SK-N-SH (cell line): ENCODE data around the gene NEMP2. TPM values are rescaled to one million over a fixed set of nuclear protein-coding genes. Genes with fewer than 3 reads are reported as not detected.

Experiments used
- CTCF ChIA-PET: fragments of 300-600, 350-600 bp; formaldehyde crosslinking; extraction: SDS; loops from one replicate; lab custom pipeline; 2021; lab: Yijun Ruan, JAX
- POLR2A ChIA-PET: fragments of 350-600 bp; sonication (Branson Sonifier 250); formaldehyde crosslinking; extraction: SDS; loops from one replicate; lab custom pipeline; 2020; ENCODE audit warnings: antibody characterized with exemption, inconsistent platforms; lab: Yijun Ruan, JAX
- DNase-seq: peaks from one replicate; pipeline ENCODE4 v3.0.0; 2012
- H2AFZ ChIP-seq: fragments of 200-600 bp; sonication (generic); 2 replicates; pipeline ENCODE4 v1.8.1; 2016; ENCODE audit warnings: antibody characterized with exemption, mild to moderate bottlenecking, low read depth
- H3F3A ChIP-seq: fragments of 200-600 bp; sonication (generic); replicated peaks from 2 replicates; pipeline ENCODE3; 2016; ENCODE audit warnings: antibody characterized with exemption, mild to moderate bottlenecking; ENCODE audit not compliant: insufficient read depth
- H3K27ac ChIP-seq, 2 experiments: fragments of 200-500 bp in 1 of 2; fragments of 200-600 bp in 1 of 2; sonication (Bioruptor generic) in 1 of 2; sonication (generic), shearing (Covaris generic) in 1 of 2; 2 replicates each; pipeline versions ENCODE4 v1.5.1 to v1.6.1; 2014 to 2016; ENCODE audit warnings: low read depth in 2 of 2, inconsistent platforms in 1 of 2, low read length in 1 of 2, mild to moderate bottlenecking in 1 of 2, mixed read lengths in 1 of 2
- H3K27me3 ChIP-seq: fragments of 200-600 bp; sonication (generic), shearing (Covaris generic); 2 replicates; pipeline ENCODE4 v1.6.1; 2016; ENCODE audit warnings: mixed run types; ENCODE audit not compliant: insufficient read depth
- H3K36me3 ChIP-seq, 2 experiments: fragments of 200-500 bp in 1 of 2; fragments of 200-600 bp in 1 of 2; sonication (Bioruptor generic) in 1 of 2; sonication (generic) in 1 of 2; replicated peaks in 1 of 2; 2 replicates each; pipeline versions ENCODE3 to v1.5.1; 2014 to 2016; ENCODE audit warnings: low read length in 1 of 2, mild to moderate bottlenecking in 1 of 2; ENCODE audit not compliant: insufficient read depth in 2 of 2, control insufficient read depth in 1 of 2
- H3K4me1 ChIP-seq, 2 experiments: fragments of 200-500 bp in 1 of 2; fragments of 200-600 bp in 1 of 2; sonication (Bioruptor generic) in 1 of 2; sonication (generic), shearing (Covaris generic) in 1 of 2; 2 replicates each; pipeline versions ENCODE4 v1.5.1 to v1.6.1; 2014 to 2016; ENCODE audit warnings: low read depth in 1 of 2, low read length in 1 of 2, mixed run types in 1 of 2; ENCODE audit not compliant: insufficient read depth in 2 of 2, control insufficient read depth in 1 of 2
- H3K4me2 ChIP-seq: fragments of 200-600 bp; sonication (generic), shearing (Covaris generic); 2 replicates; pipeline ENCODE4 v1.6.1; 2017; ENCODE audit warnings: mixed run types
- H3K4me3 ChIP-seq, 2 experiments: fragments of 200-500 bp in 1 of 2; fragments of 200-600 bp in 1 of 2; sonication (Bioruptor generic) in 1 of 2; sonication (generic), shearing (Covaris generic) in 1 of 2; 2 replicates each; pipeline versions ENCODE4 v1.5.1 to v1.8.1; 2014 to 2016; ENCODE audit warnings: low read depth in 2 of 2, inconsistent platforms in 1 of 2, low read length in 1 of 2, mild to moderate bottlenecking in 1 of 2, mixed read lengths in 1 of 2, moderate library complexity in 1 of 2
- H3K79me2 ChIP-seq: fragments of 200-600 bp; sonication (generic); 2 replicates; pipeline ENCODE4 v1.8.1; 2017; ENCODE audit warnings: mild to moderate bottlenecking; ENCODE audit not compliant: insufficient read depth
- H3K9ac ChIP-seq: fragments of 200-600 bp; sonication (generic); 2 replicates; pipeline ENCODE4 v1.6.1; 2017; ENCODE audit warnings: mixed run types
- H3K9me2 ChIP-seq: fragments of 200-600 bp; sonication (generic); 2 replicates; pipeline ENCODE4 v1.6.1; 2017; ENCODE audit warnings: mixed run types
- H3K9me3 ChIP-seq: fragments of 200-600 bp; sonication (generic); 2 replicates; pipeline ENCODE4 v1.6.1; 2017; ENCODE audit warnings: mixed run types, mild to moderate bottlenecking, moderate library complexity
- H4K20me1 ChIP-seq: fragments of 200-600 bp; sonication (generic); 2 replicates; pipeline ENCODE4 v1.6.1; 2017; ENCODE audit warnings: mild to moderate bottlenecking, mixed run types; ENCODE audit not compliant: insufficient read depth
- CHD2 ChIP-seq: fragments of 150-350 bp; IDR thresholded peaks from 2 replicates; pipeline ENCODE4 v1.6.1; 2018; ENCODE audit warnings: low read length; ENCODE audit not compliant: partially characterized antibody
- ELF1 ChIP-seq: IDR thresholded peaks from 2 replicates; pipeline ENCODE4 v1.4.0; 2012
- EP300 ChIP-seq, 2 experiments: IDR thresholded peaks; 2 replicates each; pipeline versions ENCODE4 v1.4.0 to v1.6.1; 2012; ENCODE audit warnings: borderline replicate concordance in 1 of 2, low read depth in 1 of 2, low read length in 1 of 2
- EZH2phosphoT487 ChIP-seq: fragments of 200-600 bp; sonication (generic); IDR thresholded peaks from 2 replicates; pipeline ENCODE4 v1.6.1; 2017; ENCODE audit warnings: low read depth, mixed run types, mild to moderate bottlenecking, antibody characterized with exemption, moderate library complexity, borderline replicate concordance
- FOSL2 ChIP-seq: IDR thresholded peaks from 2 replicates; pipeline ENCODE4 v1.4.0; 2012; ENCODE audit warnings: low read depth, mild to moderate bottlenecking, moderate library complexity, borderline replicate concordance
- FOXJ3 ChIP-seq: sonication (generic); formaldehyde crosslinking; IDR thresholded peaks from 2 replicates; pipeline ENCODE4 v1.5.1; 2020; ENCODE audit warnings: mild to moderate bottlenecking, missing genetic modification reagents
- FOXM1 ChIP-seq: IDR thresholded peaks from 2 replicates; pipeline ENCODE4 v1.4.0; 2012; ENCODE audit warnings: low read depth, mild to moderate bottlenecking
- GABPA ChIP-seq: IDR thresholded peaks from 2 replicates; pipeline ENCODE4 v1.4.0; 2012; ENCODE audit warnings: low read depth, mild to moderate bottlenecking
- GATA2 ChIP-seq: sonication (generic); formaldehyde crosslinking; IDR thresholded peaks from 2 replicates; pipeline ENCODE4 v1.5.0; 2020; ENCODE audit warnings: mild to moderate bottlenecking, missing genetic modification reagents
- MEF2A ChIP-seq: IDR thresholded peaks from 2 replicates; pipeline ENCODE4 v1.4.0; 2012; ENCODE audit warnings: low read depth, borderline replicate concordance
- MXI1 ChIP-seq: IDR thresholded peaks from 2 replicates; pipeline ENCODE4 v1.6.1; 2012; ENCODE audit warnings: mild to moderate bottlenecking, low read depth, low read length, improper control_type of control experiment
- NFIC ChIP-seq: IDR thresholded peaks from 2 replicates; pipeline ENCODE4 v1.4.0; 2012; ENCODE audit warnings: borderline replicate concordance
- POLR2AphosphoS5 ChIP-seq: IDR thresholded peaks from 2 replicates; pipeline ENCODE4 v1.6.1; 2012; ENCODE audit warnings: low read depth, low read length
- RAD21 ChIP-seq: IDR thresholded peaks from 2 replicates; pipeline ENCODE4 v1.6.1; 2012; ENCODE audit warnings: mild to moderate bottlenecking, low read length
- RCOR1 ChIP-seq: fragments of 150-350 bp; IDR thresholded peaks from 2 replicates; pipeline ENCODE4 v1.6.1; 2017; ENCODE audit warnings: antibody characterized with exemption, low read length
- RFX5 ChIP-seq: IDR thresholded peaks from 2 replicates; pipeline ENCODE4 v1.6.1; 2012; ENCODE audit warnings: mild to moderate bottlenecking, improper control_type of control experiment, low read length
- SMC3 ChIP-seq: IDR thresholded peaks from 2 replicates; pipeline ENCODE4 v1.6.1; 2012; ENCODE audit warnings: low read depth, low read length, improper control_type of control experiment
- TAF1 ChIP-seq: IDR thresholded peaks from 2 replicates; pipeline ENCODE4 v1.6.1; 2012; ENCODE audit warnings: low read depth, mild to moderate bottlenecking, low read length, moderate library complexity, borderline replicate concordance
- YY1 ChIP-seq: IDR thresholded peaks from 2 replicates; pipeline ENCODE4 v1.4.0; 2012; ENCODE audit warnings: low read depth, mild to moderate bottlenecking
- WGBS: methylation state at CpG from one replicate; pipeline ENCODE4 v1.1.6; 2017; ENCODE audit warnings: low lambda C conversion rate; 5-methylcytosine and 5-hydroxymethylcytosine counted together
- polyA plus RNA-seq, 3 experiments: library from polyadenylated mRNA; depleted of rRNA; stranded (reverse); fragments of >200 nt; gene quantifications; 2 replicates each; pipeline ENCODE4 v1.2.3, GENCODE V29; 2012
- TF ChIP-seq, protein P1 (sequence below): IDR thresholded peaks from 2 replicates; pipeline ENCODE4; 2012
- TF ChIP-seq, protein P2 (sequence below): IDR thresholded peaks from 2 replicates; pipeline ENCODE4 v1.4.0; 2012; ENCODE audit warnings: low read depth
- TF ChIP-seq, protein P3 (sequence below): fragments of 150-350 bp; IDR thresholded peaks from 2 replicates; pipeline ENCODE4 v1.6.1; 2016; ENCODE audit warnings: mild to moderate bottlenecking, low read depth, low read length
- TF ChIP-seq, protein P4 (sequence below): fragments of 200-600 bp; sonication (generic); IDR thresholded peaks from 2 replicates; pipeline ENCODE4 v1.6.1; 2017; ENCODE audit warnings: antibody characterized with exemption, mild to moderate bottlenecking, moderate library complexity

Gene NEMP2
- polyA plus RNA-seq, 1 of the 3 experiments (the other 2 are of a cell fraction): 2.0 TPM

DNA sequence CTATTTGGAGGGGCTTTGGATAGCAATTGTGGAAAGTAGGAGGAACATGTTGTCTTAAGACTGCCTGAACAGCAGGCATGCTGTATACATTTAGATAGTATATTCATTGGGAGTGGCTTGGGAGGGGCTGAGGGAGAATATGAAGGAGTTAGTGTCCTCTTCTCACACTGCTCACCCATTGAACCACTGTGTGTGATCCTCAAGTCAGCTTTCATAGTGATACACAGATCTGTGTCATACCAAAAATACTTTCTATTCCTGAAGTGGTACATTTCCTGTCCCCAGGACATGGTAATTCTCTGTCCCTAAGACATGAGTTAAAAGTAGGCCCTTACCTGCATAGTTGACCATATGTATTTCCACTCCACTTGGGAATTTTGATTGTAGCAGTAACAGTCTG, 9.6 kb downstream of the NEMP2 start:
- H3K4me2 ChIP-seq: no peak overlapping the region
- H3K9me3 ChIP-seq: no peaks in the 10 kb centered on the region
- TF ChIP-seq NFIC (no peak), POLR2AphosphoS5 (no peak), FOXJ3 (CRISPR knock-in tag) (no peak), EP300 (IDR thresholded peaks at IDR 0.05; ENCODE audit: borderline replicate concordance in 1 of 2, low read depth in 1 of 2, low read length in 1 of 2) (no peak), FOSL2 (no peak), RCOR1 (no peak), YY1 (no peak), GABPA (no peak), RAD21 (no peak)
- TF ChIP-seq, protein P1, sequence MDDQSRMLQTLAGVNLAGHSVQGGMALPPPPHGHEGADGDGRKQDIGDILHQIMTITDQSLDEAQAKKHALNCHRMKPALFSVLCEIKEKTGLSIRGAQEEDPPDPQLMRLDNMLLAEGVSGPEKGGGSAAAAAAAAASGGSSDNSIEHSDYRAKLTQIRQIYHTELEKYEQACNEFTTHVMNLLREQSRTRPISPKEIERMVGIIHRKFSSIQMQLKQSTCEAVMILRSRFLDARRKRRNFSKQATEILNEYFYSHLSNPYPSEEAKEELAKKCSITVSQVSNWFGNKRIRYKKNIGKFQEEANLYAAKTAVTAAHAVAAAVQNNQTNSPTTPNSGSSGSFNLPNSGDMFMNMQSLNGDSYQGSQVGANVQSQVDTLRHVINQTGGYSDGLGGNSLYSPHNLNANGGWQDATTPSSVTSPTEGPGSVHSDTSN: no peak
- TF ChIP-seq, protein P2, sequence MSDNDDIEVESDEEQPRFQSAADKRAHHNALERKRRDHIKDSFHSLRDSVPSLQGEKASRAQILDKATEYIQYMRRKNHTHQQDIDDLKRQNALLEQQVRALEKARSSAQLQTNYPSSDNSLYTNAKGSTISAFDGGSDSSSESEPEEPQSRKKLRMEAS: no peak
- TF ChIP-seq, protein P3, sequence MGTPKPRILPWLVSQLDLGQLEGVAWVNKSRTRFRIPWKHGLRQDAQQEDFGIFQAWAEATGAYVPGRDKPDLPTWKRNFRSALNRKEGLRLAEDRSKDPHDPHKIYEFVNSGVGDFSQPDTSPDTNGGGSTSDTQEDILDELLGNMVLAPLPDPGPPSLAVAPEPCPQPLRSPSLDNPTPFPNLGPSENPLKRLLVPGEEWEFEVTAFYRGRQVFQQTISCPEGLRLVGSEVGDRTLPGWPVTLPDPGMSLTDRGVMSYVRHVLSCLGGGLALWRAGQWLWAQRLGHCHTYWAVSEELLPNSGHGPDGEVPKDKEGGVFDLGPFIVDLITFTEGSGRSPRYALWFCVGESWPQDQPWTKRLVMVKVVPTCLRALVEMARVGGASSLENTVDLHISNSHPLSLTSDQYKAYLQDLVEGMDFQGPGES: no peak
- DNase-seq: no peak
- no peak overlapping the region for H3K9ac ChIP-seq
- ChIA-PET POLR2A (no interaction called here), CTCF (interaction anchor here (1.1 kb wide), 1 partner anchor 356 kb away, joined by 3 read pairs; the partner anchor contains the start of gene GLS)
- no peaks in the 10 kb centered on the region for H4K20me1 ChIP-seq
- H3K79me2 ChIP-seq: no peaks in the 10 kb centered on the region
- H3K4me3 ChIP-seq: no peak overlapping the region
- no peaks in the 10 kb centered on the region for H3K9me2 ChIP-seq
- no peaks in the 10 kb centered on the region for H3F3A ChIP-seq
- H3K36me3 ChIP-seq: no peaks in the 10 kb centered on the region
- no peak overlapping the region for H3K27ac ChIP-seq
- H3K4me1 ChIP-seq: peaks cover 0 to 4% of the 10 kb centered on the region in 2 experiments; a peak in 1 of 4 replicates
- no peaks in the 10 kb centered on the region for H3K27me3 ChIP-seq
- H2AFZ ChIP-seq: no peak overlapping the region

DNA sequence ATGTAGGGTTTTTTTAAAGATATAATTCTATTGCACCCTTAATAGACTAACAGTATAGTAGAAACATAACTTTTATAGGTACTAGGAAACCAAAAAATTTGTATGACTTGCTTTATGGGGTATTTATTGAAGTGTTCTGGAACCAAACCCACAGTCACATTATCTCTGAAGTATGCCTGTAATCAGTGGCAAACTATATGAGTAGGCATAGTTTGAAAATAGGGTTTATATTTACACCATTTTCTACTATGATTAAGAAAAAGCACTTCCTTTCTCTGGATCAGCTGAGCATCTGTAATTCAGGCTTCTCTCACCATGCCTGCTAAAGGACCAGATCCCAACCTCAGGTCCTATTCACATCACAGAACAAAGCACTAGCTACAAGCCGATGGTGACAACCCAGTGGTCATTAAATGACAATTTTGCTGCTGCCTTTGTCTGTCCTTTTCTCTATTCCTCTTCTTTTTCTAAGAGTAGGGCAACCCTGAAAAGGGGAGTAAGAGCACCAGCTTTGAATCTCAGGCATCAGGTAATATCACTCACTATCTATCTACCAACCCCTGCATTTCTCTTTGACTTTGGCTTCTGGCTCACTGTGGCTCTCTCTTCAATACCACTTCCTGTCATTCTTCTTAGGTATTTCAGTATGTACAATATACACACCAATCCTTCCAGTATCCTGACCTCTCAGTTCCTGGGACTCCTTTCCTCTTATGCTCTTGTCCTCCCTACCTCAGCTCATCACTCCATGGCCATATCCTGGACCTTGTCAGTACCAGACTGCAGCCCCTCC, 14.4 kb downstream of the NEMP2 start:
- ChIA-PET POLR2A (no interaction called here), CTCF (no interaction called here)
- no peaks in the 10 kb centered on the region for H3F3A ChIP-seq
- H2AFZ ChIP-seq: no peak overlapping the region
- H3K9ac ChIP-seq: no peak overlapping the region
- H3K27ac ChIP-seq: no peak overlapping the region
- H3K4me1 ChIP-seq: no peaks in the 10 kb centered on the region
- H3K79me2 ChIP-seq: no peaks in the 10 kb centered on the region
- H3K9me2 ChIP-seq: no peaks in the 10 kb centered on the region
- no peak for DNase-seq
- peaks cover 0 to 2% of the 10 kb centered on the region in 2 experiments for H3K36me3 ChIP-seq
- H4K20me1 ChIP-seq: no peaks in the 10 kb centered on the region
- H3K4me3 ChIP-seq: no peak overlapping the region
- no peaks in the 10 kb centered on the region for H3K27me3 ChIP-seq
- WGBS: 100% methylated on average over 1 of the region's 1 CpG
- no peaks in the 10 kb centered on the region for H3K9me3 ChIP-seq
- H3K4me2 ChIP-seq: no peak overlapping the region
- TF ChIP-seq RCOR1: no peak
- no peak for TF ChIP-seq SMC3
- TF ChIP-seq ELF1: no peak
- no peak for TF ChIP-seq MXI1
- TF ChIP-seq TAF1: no peak
- no peak for TF ChIP-seq MEF2A
- no peak for TF ChIP-seq FOSL2
- TF ChIP-seq, protein P4, sequence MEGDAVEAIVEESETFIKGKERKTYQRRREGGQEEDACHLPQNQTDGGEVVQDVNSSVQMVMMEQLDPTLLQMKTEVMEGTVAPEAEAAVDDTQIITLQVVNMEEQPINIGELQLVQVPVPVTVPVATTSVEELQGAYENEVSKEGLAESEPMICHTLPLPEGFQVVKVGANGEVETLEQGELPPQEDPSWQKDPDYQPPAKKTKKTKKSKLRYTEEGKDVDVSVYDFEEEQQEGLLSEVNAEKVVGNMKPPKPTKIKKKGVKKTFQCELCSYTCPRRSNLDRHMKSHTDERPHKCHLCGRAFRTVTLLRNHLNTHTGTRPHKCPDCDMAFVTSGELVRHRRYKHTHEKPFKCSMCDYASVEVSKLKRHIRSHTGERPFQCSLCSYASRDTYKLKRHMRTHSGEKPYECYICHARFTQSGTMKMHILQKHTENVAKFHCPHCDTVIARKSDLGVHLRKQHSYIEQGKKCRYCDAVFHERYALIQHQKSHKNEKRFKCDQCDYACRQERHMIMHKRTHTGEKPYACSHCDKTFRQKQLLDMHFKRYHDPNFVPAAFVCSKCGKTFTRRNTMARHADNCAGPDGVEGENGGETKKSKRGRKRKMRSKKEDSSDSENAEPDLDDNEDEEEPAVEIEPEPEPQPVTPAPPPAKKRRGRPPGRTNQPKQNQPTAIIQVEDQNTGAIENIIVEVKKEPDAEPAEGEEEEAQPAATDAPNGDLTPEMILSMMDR: no peak
- no peak for TF ChIP-seq FOXM1
- TF ChIP-seq NFIC: no peak
- TF ChIP-seq CHD2: no peak
- no peak for TF ChIP-seq EZH2phosphoT487
- no peak for TF ChIP-seq GATA2
- no peak for TF ChIP-seq RFX5
